Activated CD4-positive, alpha-beta T cell treated with anti-CD3 and anti-CD28 coated beads, Interleukin-2, amount 10 ng/mL, durations not matched to agents 24 days and 14 days (primary cell): ENCODE data around the gene GCKR. TPM values are rescaled to one million over a fixed set of nuclear protein-coding genes. Genes with fewer than 3 reads are reported as not detected.

Experiments
- DNase-seq: peaks from one replicate; pipeline ENCODE4 v3.0.0; 2022
- H3K27ac Mint-ChIP-seq: one replicate; pipeline ENCODE4 v1.8.0; 2022; ENCODE audit warnings: mild to moderate bottlenecking, mixed read lengths
- H3K27me3 Mint-ChIP-seq: one replicate; pipeline ENCODE4 v1.8.0; 2022; ENCODE audit warnings: mixed read lengths
- H3K36me3 Mint-ChIP-seq: one replicate; pipeline ENCODE4 v1.8.0; 2022; ENCODE audit warnings: low read depth, mild to moderate bottlenecking, mixed read lengths
- H3K4me1 Mint-ChIP-seq: one replicate; pipeline ENCODE4 v1.8.0; 2021; ENCODE audit warnings: mixed read lengths
- H3K4me3 Mint-ChIP-seq: one replicate; pipeline ENCODE4 v1.8.0; 2022; ENCODE audit warnings: mild to moderate bottlenecking, moderate library complexity, mixed read lengths
- H3K9me3 Mint-ChIP-seq: one replicate; pipeline ENCODE4 v1.8.0; 2021; ENCODE audit warnings: mixed read lengths
- intact Hi-C: fragments of 100-400 bp; cut with micrococcal nuclease; formaldehyde crosslinking; loops from one replicate; pipeline ENCODE4 v1.15.1; 2023
- total RNA-seq: library from RNA; stranded (reverse); gene quantifications from 2 replicates; pipeline ENCODE4 v1.2.3, GENCODE V29; 2022

Gene GCKR
- total RNA-seq, 1 donor from 2014 or later, result not detected

DNA sequence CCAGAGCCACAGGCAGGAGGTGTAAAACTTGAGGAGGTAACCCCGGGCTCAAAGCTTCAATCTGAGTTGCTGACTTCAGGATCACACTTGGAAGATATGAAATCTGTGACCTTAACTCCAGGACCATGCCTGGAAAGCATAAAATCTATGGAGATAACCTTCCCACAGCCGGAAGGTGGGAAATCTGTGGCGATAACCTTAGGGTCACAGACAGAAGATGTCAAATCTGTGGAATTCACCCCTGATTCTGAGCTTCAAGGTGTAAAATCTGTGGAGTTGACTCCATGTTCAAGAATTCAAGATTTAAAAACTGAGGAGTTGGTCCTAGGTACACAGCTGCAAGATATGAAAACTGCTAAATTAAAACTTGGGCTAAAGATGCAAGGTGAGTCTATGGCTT is 74.6 kb downstream of the GCKR start:
- peaks cover 11% of the 10 kb centered on the region for H3K9me3 Mint-ChIP-seq
- H3K36me3 Mint-ChIP-seq, result no peaks in the 10 kb centered on the region
- H3K4me1 Mint-ChIP-seq, result no peaks in the 10 kb centered on the region
- H3K27me3 Mint-ChIP-seq, result peaks cover 41% of the 10 kb centered on the region
- no peak overlapping the region for H3K27ac Mint-ChIP-seq
- no peak for DNase-seq
- intact Hi-C loops, result no loop called here
- H3K4me3 Mint-ChIP-seq, result no peak overlapping the region

DNA sequence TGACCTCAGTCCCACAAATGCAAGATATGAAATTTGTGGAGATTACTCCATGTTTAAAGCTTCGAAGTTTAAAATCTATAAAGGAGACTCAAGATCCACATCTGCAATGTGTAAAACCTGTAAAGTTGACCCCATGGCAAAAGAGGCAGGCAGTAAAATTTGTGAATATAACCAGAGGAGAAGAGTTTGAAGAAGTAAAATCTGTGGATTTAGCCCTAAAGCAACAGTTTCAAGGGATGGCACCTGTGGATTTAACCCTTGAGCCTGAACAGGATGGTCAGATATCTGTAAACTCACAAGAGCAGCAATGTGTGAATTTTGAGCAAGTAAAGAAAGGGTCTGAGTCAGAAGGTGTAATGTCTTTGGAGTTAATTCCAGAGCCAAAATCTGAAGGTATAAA is 75.0 kb downstream of the GCKR start:
- no peaks in the 10 kb centered on the region for H3K36me3 Mint-ChIP-seq
- H3K27me3 Mint-ChIP-seq, result peaks cover 38% of the 10 kb centered on the region
- H3K4me3 Mint-ChIP-seq, result no peak overlapping the region
- peaks cover 11% of the 10 kb centered on the region for H3K9me3 Mint-ChIP-seq
- intact Hi-C loops, result no loop called here
- no peak overlapping the region for H3K27ac Mint-ChIP-seq
- no peak for DNase-seq
- H3K4me1 Mint-ChIP-seq, result no peaks in the 10 kb centered on the region

DNA sequence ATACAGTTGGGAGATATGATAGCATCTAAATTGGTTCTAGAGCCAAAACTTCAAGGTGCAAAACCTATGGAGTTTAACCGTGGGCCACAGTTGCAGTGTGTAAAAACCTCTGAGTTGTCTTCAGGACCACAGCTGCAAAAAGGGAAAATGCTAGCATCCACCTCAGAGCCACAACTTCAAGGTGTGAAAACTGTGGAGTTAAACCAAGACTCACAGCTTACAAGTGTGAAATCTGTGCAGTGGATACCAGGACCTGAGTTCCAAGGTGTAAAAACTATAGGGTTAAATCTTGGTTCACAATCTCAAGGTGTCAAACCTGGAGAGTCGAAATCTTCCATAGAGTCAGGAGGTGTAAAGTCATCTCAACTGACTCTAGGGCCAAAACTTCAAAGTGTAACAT is 75.8 kb downstream of the GCKR start:
- no peaks in the 10 kb centered on the region for H3K36me3 Mint-ChIP-seq
- H3K4me3 Mint-ChIP-seq, result no peak overlapping the region
- no peak overlapping the region for H3K27ac Mint-ChIP-seq
- DNase-seq, result no peak
- intact Hi-C loops, result no loop called here
- H3K4me1 Mint-ChIP-seq, result no peaks in the 10 kb centered on the region
- peaks cover 34% of the 10 kb centered on the region for H3K27me3 Mint-ChIP-seq
- peaks cover 11% of the 10 kb centered on the region for H3K9me3 Mint-ChIP-seq

DNA sequence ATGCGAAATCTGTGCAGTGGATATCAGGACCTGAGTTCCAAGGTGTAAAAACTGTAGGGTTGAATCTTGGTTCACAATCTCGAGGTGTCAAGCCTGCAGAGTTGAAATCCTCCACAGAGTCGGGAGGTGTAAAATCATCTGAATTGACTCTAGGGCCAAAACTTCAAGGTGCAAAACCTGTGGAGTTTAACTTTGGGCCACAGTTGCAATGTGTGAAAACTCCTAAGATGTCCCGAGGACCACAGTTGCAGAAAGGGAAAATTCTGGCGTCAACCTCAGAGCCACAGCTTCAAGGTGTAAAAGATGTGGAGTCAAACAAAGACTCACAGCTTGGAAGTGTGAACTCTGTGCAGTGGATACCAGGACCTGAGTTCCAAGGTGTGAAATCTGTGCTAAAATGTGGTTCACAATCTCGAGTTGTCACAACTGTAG is 76.4 kb downstream of the GCKR start:
- H3K27me3 Mint-ChIP-seq, result peaks cover 37% of the 10 kb centered on the region
- H3K9me3 Mint-ChIP-seq, result peaks cover 15% of the 10 kb centered on the region
- intact Hi-C loops, result no loop called here
- H3K36me3 Mint-ChIP-seq, result no peaks in the 10 kb centered on the region
- H3K4me3 Mint-ChIP-seq, result no peak overlapping the region
- DNase-seq, result no peak
- no peak overlapping the region for H3K27ac Mint-ChIP-seq
- H3K4me1 Mint-ChIP-seq, result no peaks in the 10 kb centered on the region

Other genes starting within 250 kb of the GCKR start
- gene SLC30A3, start 233.8 kb upstream of the GCKR start, total RNA-seq, result 1.4 and 2.2 TPM in 2 replicates
- gene DNAJC5G, start 221.4 kb upstream of the GCKR start, total RNA-seq, result not detected in 2 replicates
- 0.33 and 0.47 TPM in 2 replicates for gene TRIM54, start 214.4 kb upstream of the GCKR start, total RNA-seq
- 1.9 and 2.7 TPM in 2 replicates for gene UCN, start 188.4 kb upstream of the GCKR start, total RNA-seq
- gene MPV17, start 173.7 kb upstream of the GCKR start, total RNA-seq, result 86.8 and 89.1 TPM in 2 replicates
- gene GTF3C2, start 140.1 kb upstream of the GCKR start, total RNA-seq, result 80.1 and 83.8 TPM in 2 replicates
- 51.2 and 52.0 TPM in 2 replicates for gene EIF2B4, start 126.5 kb upstream of the GCKR start, total RNA-seq
- 120 and 128 TPM in 2 replicates for gene SNX17, start 126.2 kb upstream of the GCKR start, total RNA-seq
- gene ZNF513, start 116.1 kb upstream of the GCKR start, total RNA-seq, result 11.1 and 13.5 TPM in 2 replicates
- gene PPM1G, start 87.2 kb upstream of the GCKR start, total RNA-seq, result 165 and 167 TPM in 2 replicates
- gene NRBP1, start 68.2 kb upstream of the GCKR start, total RNA-seq, result 93.9 and 94.7 TPM in 2 replicates
- gene KRTCAP3, start 54.5 kb upstream of the GCKR start, total RNA-seq, result 4.6 and 5.2 TPM in 2 replicates
- 12.4 and 12.9 TPM in 2 replicates for gene IFT172, start 7.1 kb upstream of the GCKR start, total RNA-seq
- gene FNDC4, start 1.6 kb upstream of the GCKR start, total RNA-seq, result not detected in 2 replicates
- gene ZNF512, start 86.2 kb downstream of the GCKR start, total RNA-seq, result 29.0 and 32.7 TPM in 2 replicates
- gene CCDC121, start 132.2 kb downstream of the GCKR start, total RNA-seq, result 0.54 and 0.63 TPM in 2 replicates
- gene GPN1, start 132.2 kb downstream of the GCKR start, total RNA-seq, result 51.0 and 55.4 TPM in 2 replicates
- gene SUPT7L, start 166.8 kb downstream of the GCKR start, total RNA-seq, result 33.3 and 34.5 TPM in 2 replicates
- gene SLC4A1AP, start 167.1 kb downstream of the GCKR start, total RNA-seq, result 27.1 and 28.7 TPM in 2 replicates